ENCODE data around the gene SIL1.

SIL1 gene

DNA sequence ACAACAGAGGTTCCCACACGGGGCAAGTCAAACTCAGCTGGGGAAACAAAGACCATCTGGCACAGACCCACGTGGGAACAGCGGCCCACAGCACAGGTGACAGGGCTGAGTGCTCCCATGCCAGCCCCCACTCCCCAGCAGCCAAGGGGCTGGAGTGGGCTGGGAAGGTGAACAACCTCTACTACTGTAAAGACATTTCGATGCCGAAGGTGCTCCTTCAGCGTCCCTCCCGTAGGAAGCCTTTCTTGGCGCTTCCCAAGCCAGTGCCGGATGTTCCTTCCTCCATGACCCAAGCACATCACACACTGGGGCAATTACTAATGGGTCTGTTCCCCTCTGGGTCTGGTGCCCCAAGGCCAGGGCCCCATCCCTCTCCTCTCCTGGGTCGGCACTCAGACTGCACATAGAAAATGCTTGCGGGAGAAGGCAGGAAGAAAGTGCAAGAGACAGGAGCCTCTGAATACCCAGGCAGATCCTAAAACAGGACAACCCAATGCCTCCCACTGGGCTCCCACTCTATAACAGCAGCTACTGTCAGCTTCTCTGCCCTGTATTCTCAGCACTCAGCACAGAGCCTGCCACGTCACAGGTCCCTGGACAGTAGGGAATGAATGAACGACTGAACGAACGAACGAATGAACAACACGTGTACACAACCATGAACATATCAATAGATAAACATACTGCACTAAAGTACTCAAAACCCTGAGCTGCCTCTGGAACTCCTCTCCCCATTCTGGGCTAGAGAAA, 246.0 kb downstream of the SIL1 start:
- no peak for DNase-seq

DNA sequence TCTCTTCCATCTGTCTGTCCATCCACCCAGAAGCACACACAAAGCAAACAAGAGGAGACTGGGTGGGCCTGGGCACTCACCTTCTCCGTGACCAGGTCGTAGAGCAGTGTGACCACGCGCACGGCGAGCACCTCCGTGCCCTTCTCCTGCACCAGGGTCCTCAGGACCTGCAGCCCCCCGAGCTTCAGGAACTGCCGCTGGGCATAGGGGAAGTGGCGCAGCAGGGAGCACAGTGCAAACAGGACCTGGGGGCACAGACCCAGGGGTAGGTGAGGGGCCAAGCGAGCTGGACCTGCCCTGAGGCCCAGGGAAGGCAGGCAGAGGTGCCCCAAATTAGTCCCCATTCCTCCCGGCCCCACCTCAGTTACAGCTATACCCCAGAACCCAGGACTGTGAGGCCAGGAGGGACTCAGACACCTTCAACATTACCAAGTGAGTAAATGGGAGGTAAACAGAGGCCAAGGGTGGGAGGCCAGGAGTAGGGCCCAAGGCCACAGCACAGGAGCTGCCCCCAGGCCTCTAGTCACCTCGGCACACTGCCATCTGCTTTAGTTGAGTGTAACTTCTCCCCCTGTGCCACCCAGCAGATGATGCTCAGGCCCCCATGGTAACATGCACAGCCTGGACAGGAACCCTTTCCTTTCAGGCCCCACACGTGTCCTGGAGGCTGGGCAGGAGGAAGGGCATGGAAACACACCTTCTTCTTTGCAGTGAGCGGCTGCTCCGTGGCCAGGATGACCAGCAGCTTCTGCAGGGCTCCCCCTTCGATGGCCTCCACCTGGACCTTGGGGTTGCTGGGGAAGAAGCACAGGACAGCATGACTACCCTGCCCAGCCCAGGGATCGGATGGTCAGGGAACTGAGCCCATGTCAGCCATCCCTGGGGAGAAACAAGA, 246.8 kb downstream of the SIL1 start:
- no peak for DNase-seq

DNA sequence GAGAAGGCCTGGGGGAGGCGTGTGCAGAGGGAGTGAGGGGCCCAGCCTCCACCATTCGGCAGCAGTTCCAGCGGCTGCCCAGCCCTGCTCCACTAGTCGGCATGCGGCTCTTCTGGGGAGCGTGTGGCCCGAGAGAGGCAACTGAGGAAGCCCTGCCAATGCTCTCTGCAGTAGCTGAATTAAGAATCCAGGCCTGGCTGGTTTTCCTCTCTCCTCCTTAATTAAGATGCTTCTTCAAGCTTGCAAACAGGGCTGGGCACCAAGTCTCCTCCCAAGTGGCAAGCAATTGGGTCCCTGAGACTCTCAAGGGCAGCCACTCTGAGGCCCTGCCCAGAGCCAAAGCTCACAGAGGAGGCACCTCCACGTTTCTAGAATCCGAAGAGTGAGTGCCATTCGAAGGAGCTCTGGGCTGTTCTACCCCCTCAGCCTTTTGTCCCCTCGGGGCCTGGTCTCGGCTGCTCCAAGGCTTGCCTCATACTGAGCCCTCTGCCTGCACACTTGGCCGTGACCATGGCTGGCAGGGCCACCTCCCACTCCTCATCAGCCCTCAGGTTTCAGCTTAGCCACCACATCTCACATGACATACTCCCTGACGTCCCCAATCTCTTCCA, 247.6 kb downstream of the SIL1 start:
- DNase-seq: no peak

DNA sequence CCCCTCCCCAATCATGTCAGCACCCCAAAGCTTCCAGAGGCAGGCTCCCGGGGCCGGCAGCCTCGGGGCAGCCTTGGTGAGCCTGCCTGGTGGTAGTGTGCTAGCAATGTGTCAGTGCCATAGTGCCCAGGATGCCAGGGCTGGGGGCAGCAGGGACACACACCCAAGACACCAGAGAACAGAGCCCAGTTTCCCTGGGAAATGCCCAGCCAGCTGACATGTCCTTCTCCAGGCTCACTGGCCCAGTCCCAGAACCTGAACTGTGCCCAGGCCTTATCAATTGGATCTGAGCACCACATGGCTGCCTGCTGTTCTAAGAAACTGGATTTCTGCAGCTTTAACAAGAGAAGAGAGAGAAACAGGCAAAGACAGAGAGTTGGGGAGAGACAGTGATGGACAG, 248.2 kb downstream of the SIL1 start:
- DNase-seq: no peak

DNA sequence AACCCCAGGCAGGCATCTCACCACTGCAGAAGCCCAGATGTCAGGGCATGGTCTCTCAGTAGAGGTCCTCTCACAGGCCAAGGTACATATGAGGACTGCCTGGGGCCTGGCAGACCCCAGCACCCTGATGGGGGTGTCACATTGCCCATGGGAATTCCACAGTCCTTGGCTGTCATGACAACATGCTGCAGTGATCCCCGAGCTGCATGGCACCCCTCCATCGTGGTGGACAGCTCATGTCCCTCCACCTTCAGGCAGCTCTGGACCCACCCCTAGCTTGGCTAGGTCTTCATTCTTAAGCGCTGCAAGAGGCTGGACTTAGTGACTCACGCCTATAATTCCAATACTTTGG, 249.0 kb downstream of the SIL1 start:
- DNase-seq: no peak

DNA sequence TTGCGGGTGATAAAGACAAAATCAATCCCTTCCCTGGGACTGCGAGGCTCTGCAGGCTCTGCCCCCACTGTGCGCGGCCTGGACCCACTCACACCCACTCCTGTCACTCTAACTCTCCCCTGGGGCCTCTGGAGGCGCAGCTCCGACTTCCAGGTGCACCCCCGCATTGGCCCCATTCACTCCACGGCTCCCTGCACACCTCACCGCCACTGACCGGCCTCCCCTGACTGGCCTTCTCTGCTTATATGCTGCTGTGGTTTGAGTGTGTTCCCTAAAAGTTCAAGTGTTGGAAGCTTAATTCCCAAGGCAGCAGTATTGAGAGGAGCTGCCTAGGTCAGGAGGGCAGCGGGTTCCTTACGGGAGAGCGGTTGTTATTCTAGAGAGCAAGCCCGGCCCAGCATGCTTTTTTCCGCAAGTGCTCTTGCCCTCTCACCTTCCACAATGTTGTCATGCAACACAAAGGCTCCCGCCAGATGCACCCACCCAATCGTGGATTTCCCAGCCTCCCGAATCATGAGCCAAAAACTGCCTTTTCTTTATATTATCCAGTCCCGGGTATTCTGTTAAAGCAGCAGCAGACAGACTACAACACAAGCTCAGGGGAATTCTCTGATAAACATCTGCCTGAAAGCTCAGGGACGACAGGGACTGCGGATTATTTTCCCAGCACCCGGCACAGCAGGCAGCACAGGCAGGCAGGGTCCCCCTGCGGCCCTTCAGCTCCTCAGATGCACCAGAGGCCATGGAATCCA, 249.5 kb downstream of the SIL1 start:
- DNase-seq: no peak

DNA sequence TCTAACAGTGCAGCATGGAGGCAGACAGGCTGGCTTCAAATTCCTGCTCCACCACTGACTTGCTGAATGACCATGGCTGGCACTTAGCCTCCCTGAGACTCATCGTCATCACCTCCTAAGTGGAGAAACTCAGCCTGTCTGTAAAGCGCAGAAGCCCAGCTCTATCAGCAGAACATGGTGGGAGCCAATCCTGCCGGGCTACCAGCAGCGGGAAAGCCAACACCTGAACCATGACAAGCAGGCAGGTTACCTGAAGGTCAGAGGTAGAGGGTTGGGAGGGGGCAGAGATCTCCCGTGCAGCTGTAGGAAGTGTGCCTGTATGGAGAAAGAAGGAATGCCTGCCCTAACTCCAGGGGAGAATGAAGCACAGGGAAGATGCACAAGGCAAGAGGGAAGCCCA, 250.4 kb downstream of the SIL1 start:
- no peak for DNase-seq

DNA sequence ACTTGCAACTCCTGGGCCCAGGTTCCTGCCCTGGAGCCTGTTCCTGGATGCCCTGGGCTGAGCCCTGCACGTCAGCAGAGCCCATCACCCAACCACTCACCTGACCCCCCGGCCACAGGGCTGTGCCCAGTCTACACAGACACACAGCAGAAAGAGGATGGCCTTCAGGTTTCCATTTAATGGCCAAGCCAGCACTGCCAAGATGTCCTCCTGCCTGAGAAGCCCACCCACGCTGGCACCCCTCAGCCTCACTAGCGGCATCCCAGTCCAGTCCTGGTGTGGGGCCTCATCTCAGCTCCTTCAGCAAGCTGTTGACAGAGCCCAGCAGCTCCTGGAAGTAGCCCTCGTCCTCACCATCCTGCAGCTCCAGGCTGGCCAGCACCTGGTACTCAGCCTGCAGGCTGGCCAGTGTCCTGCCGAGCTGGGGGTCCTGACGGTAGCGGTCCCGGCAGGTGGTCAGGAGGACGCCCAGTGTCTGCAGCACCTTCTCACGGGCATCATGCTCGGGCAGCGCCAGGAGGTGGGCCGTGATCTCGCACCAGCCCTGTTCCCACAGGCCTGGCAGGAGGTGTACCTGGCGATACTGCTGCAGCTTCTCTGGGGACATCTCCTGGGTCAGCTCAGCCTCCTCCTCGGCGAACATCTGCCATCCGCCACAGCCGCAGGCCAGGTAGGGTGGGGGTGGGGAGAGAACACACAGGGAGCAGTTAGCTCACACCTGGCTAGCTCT, 251.2 kb downstream of the SIL1 start:
- no peak for DNase-seq

DNA sequence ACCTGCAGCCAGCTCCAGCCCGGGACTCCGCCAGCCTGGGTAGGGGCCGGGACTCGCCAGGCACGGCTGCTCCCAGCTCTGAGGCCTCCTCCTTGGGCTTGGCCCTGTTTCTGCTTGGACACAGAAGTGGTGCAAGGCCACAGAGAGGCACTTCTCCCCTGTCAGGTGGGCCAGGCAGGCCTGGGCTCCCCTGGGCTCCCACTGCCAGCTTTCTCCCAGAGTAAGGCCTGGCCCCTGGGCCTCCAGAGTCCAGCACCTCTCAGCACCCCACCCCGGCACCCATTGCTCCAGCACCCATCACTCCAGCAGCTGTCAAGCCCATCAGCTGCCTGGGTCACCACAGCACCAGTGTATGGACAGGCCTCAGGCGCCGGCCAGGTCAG, 251.9 kb downstream of the SIL1 start:
- DNase-seq: no peak

DNA sequence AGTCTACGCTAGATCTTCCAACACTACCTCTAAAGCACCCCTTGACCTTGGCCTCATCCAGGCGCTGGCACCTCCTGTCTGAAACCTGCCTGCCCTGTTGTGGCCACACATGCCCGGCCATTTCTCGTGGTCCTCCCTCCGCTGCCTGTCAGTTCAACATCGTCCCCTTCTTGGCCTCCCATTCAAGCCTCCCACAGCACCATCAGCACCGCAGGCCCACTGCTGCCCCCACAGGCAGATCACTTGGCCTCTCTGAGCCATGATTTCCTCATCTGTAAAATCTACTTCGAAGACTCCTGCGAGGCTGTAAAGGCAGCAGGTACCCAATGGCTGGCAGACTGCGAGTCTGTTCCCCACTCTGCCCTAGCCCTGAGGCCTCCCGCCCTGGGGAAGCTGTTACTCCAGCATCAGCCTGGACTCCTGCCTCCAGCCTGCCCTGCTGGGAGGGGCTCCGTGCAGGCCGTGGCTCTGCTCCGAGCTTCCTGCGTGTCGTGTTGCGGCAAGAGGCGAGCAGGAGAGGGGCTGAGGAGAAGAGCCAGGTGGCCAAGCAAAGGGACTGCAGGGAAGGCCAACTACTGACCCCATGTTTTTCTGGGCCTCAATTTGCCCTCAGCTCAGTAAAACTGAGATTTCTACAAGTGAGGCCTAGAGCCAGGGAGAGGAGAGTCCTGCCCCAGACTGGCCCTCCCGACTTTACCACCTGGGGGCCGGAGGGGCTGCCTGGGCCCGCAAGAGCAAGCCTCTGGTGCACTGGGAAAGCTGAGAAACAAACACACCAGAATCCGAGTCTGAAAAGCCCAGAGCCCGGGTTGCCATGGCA, 252.5 kb downstream of the SIL1 start:
- no peak for DNase-seq

DNA sequence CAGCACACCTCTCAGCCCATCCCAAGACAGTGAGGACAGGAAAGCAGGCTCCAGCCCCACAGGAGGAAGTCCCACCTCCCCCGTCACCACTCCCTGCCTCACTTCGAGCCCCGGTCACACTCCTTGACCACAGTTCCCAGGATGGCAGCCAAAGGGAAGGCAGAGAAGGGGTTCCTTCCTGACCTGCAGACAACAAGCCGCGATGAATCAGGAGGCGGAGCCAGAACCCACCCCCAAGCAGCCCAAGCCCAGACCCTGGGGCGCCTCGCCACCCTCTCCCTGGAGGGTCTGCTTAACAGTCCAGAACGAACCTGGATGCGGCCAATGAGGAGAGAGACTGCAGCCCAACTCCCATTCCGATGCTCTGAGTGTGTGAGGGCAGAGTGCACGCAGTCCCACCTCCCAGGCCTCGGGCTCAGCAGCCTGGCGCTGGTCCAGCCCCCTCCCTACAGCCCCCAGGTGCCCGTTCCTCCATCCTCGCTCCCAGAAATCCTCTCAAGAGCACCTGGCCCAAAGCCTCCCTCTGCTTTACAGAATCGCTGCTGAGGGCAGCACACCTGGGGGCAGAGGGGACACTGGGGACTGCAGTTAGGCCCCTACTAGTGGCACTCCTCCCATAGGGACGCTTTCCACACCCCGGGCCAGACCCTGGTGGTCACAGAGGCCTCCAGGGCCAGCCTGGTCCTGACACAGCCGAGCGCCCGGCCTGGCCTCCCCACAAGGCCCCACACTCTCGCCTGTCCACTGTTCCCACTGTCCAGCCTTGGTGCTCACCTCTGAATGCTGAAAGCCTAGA, 253.4 kb downstream of the SIL1 start:
- no peak for DNase-seq

DNA sequence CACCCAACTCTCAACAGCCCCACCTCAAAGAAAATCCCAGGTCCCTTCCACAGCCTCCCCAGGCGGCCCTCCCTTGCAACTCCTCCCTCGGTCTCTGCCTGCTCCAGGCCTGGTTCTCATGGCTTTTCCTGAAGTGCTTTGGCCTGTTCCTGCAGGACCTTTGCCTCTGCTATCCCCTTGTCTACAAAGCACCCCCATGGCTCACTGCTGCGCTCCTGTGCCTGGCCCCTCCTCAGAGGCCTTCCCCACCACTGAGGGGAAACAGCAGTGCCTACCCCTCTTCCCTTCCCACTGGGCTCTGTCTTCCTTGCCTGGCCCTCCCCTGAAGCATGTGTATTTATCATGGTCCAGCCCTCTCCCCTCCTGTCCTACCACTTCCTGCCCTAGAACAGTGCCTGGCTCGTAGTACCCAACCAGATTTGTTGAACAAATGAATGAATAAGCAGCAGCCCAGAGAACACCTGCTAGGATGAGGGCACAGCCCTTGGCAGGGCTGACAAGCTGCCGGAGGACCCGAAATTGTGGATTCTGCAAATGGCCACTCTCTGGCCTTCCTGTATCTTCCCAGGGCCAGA, 254.5 kb downstream of the SIL1 start:
- no peak for DNase-seq

DNA sequence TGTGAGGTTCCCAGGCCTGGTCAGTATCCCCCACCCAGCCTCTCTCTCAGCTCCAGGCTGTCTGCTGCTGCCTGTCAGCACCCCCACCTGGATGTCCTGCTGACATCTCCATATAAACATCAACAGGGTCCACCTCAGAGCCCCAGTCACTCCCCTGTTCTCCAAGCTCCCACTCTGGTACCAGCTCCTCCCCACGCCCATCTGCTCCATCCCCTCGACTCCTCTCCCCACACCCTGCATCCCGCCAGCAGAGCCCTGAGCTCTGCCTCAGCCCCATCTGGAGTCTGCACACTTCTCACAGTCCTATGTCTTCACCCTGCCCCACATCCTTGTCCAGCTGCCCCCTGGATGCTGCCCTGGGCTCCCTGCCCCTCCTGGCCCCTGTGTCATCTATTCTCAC, 255.3 kb downstream of the SIL1 start:
- DNase-seq: no peak

DNA sequence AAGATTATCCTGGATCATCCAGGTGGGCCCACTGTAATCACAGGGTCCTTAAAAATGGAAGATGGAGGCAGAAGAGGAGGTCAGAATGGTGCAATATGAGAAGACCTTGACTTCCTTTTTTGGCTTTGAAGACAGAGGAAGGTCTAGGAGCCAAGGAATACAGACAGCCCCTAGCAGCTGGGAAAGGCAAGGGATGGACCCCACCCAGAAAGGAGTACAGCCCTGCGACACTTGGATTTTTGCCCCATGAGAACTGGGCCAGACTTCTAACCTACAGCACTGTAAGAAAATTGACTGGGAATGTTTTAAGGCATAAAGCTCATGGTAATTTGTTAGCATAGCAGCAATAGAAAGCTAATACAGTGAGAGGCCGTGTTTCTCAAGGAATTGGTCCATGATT, 256.1 kb downstream of the SIL1 start:
- no peak for DNase-seq

DNA sequence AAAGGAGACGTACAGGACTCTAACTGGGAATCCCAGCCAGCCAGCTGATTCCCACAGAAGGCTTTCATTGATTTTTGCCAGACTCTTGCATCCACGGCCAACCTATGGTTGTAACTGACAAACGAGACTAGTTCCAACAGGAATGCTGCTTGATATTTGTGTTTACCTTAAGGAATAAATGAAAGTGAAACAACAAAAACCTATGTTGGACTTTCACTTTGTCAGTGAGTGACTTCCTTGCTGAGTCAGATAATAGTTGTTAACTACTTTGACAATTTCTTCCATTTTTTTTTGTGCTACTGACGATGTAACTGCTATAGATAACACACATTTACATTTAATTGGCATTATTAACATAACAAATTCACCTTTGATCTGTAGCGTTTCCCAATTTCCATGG, 259.6 kb downstream of the SIL1 start:
- DNase-seq: no peak

DNA sequence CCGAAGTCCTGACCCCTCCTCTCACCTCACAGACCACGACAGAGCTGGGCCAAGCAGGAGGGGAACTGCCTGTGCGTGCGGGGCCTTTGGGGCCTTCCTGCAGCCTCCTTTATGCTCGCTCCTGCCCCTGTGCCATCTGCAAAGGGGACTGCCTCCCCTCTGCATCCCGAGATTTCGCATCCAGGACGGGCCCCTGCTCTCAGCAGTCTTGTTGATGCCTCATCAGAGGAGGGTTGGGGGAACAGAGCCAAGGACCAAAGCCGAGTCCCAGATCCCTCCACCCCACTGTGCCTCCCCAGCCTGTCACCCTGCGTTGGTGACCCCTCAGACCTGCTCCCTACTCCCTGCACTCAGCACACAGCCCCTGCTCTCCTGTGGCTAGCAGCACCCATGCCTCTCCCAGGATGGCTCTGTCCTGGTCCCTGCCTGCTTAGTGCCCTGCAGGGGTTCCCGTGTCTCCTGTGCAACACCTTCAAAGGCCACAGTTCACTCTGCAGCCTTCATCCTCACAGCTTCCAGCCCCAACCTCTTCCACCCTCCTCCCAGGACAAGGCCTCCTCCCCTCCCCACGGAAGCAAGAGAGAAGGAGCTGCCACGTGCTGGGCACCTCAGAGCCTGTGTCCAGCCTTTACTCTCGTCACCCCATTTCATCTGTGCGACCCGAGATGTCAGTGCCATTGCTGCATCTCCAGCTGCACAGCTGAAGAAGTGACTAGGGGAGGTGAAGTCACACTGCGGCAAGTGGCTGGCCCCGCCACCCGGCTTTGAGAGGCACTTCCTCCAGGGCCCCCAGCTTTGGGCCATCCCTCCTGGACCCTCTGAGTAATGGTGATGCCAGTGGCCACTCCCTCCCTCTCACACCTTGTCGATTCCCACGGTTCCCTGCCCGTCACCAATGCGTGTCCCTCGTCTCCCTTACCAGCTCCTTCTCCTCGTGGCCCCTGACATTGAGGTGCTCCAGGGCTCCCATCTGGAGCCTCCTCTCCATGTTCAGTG, 260.5 kb downstream of the SIL1 start:
- DNase-seq: no peak

DNA sequence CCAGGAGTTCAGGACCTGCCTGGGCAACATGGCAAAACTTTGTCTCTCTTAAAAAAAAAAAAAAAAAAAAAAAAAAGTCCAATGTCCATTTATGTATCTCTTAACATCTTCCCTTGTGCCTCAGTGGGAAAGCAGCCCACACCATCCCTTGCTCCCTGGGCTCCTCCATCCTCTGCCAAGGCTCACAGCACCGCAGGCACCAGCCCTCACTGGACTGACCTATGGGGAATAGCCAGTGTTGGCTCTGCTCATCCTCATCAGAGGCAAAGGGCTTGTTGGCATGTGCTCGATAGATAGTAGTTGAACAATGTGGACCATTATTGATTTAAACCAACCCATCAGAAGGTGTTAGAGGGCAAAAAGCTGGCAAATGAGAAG, 261.2 kb downstream of the SIL1 start:
- DNase-seq: no peak

DNA sequence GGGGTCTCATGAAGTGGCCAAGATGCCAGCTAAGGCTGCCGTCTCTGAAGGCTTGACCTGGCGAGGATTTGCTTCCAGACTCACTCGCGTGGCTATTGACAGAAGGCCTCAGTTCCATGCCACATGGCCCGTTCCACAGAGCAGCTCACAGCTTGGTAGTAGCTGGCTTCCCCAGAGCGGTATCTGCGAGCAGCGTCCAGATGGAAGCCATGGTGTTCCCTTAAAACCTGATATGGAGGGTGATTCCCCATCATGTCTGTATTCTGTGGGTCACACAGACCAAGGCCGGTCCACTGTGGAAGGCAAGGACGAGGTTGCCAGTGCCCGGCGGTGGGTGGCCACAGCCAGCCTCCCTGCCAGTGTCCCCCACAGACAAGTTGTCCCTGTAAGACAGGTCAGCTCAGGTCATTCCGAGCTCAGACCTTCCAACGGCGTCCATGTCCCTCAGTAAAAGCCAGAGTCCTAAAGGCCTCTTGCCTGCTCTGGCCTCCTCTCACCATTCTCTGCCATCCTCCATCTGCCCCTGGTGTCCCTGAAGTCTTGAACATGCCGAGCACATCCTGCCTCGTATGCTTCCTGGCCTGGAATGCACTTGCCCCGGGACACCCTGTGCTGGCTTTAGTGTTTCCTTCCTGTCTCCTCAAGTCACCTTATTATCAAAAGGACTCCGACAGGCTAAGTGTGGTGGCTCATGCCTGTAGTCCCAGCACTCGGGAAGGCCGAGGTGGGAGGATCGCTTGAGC, 261.8 kb downstream of the SIL1 start:
- no peak for DNase-seq

DNA sequence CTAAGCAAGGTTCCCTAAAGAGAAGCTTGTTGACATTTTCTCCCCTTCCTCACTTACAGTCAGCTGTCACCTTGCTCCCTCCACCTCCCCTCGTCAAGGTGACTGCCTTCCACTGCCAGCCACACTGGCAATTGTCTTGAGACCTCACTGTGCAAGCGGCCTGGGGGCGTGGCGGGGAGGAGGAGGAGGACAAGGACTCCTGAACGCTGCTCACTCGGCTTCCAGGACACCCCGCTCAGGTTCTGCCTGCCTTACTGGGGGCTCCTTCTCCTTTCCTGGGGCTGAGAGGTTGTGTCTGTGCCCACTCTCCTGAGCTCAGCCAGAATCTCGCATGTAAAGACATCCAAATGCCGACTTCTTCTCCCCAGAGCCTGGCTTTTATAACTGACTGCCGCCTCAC, 262.7 kb downstream of the SIL1 start:
- no peak for DNase-seq
